ENCODE measurements around the gene ZFHX3. TPM values are rescaled to one million over a fixed set of nuclear protein-coding genes. Genes with fewer than 3 reads are reported as not detected.
A peak's percentile ranks its signal among the peaks of the same experiment; 100 is the strongest.

Gene ZFHX3
- total and polyA plus RNA-seq, 2 of the 8 experiments (the other 6 are each of a cell fraction or from before 2014, with no cell fraction given), result 0.08 to 0.99 TPM

DNA sequence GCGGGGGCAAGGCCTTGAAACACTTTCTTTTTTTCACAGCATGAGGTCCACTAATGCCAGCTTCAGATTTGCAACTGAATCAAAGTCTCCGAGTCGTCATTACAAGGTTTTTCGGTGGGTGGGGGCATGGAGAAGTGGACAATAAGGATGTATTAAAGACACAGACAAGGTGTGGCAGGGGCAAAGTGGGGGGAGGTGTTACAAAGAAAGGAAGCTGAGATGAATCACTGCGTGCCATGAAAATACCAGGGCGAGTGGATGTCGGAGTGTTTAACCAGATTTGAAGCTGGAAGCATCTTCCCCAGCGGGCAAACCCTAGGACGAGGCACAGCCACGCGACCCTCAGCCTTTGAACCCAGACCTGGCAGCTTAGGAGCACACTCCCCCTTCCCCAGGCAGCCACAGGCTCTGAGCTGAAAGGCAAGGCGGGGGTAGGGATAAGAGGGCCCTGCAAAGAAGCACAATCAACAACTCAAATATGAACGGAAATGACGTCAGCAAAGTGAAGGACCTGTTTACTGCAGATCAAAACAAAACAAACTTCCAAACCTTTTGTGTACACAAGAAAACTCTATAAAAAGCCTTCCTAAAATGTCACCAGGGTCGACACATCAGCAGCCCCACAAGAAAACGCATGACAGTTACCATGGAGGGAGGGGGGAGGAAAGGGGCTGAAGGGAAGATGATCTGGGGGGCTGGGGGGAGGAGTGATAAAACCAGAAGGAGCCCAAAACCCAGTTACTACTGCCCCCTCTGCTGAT, 5.6 kb upstream of the ZFHX3 start:
- H3K18ac ChIP-seq (ENCODE audit: extremely low read depth, low read length), result peak overlapping the region; percentile 38; the same call in 1 of the 2 replicates
- H3K27ac ChIP-seq (ENCODE audit: low read depth, low read length), result no peak overlapping the region
- peaks cover 18 to 38% (median 26%) of the 10 kb centered on the region in 4 experiments for H3K4me1 ChIP-seq (replicated peaks in 1 of 4; ENCODE audit: control insufficient read depth in 3 of 4, insufficient read depth in 4 of 4, low read length in 3 of 4)
- H2AK5ac ChIP-seq (ENCODE audit: low read depth, low read length), result peak overlapping the region; percentile 83
- no peak overlapping the region for H2BK120ac ChIP-seq (replicated peaks; ENCODE audit: low read depth, low read length)
- H3K56ac ChIP-seq (replicated peaks; ENCODE audit: insufficient read length, low read depth, low read length), result no peak overlapping the region
- peaks cover 9% of the 10 kb centered on the region; the same call in 1 of the 2 replicates for H3K23me2 ChIP-seq (ENCODE audit: low read depth, low read length)
- H3K9me3 ChIP-seq (ENCODE audit: insufficient read depth in 2 of 2, low read depth in 1 of 2, low read length in 1 of 2), result no peaks in the 10 kb centered on the region
- no peak overlapping the region for H3K23ac ChIP-seq (ENCODE audit: insufficient read length)
- no peak overlapping the region; the same call in 1 of the 2 replicates for H4K8ac ChIP-seq (ENCODE audit: extremely low read depth, insufficient read depth, low read length)
- no peak for FAIRE-seq
- no peaks in the 10 kb centered on the region for H3K36me3 ChIP-seq (ENCODE audit: control insufficient read depth in 2 of 4, insufficient read depth in 4 of 4, low read length in 3 of 4)
- no peak overlapping the region for H3K4ac ChIP-seq (replicated peaks; ENCODE audit: insufficient read length, low read depth, low read length)
- no peaks in the 10 kb centered on the region for H3K79me2 ChIP-seq (ENCODE audit: control insufficient read depth in 1 of 2, insufficient read depth in 2 of 2, low read length in 2 of 2)
- H2BK12ac ChIP-seq (ENCODE audit: low read depth, low read length), result peak overlapping the region; percentile 98
- DNase-seq (ENCODE audit: low read depth in 1 of 2, low spot score in 2 of 2), result no peak
- H3K9ac ChIP-seq (replicated peaks in 1 of 4; ENCODE audit: extremely low read depth in 1 of 4, low read depth in 3 of 4, low read length in 3 of 4), result no peak overlapping the region; a peak in 1 of 7 replicates
- no peak overlapping the region for H4K91ac ChIP-seq (replicated peaks; ENCODE audit: insufficient read length, low read length)
- H4K20me1 ChIP-seq (replicated peaks in 1 of 2; ENCODE audit: control insufficient read depth in 1 of 2, insufficient read depth in 2 of 2, low read length in 2 of 2), result peaks cover 19 to 22% of the 10 kb centered on the region in 2 experiments
- no peak overlapping the region for H3K14ac ChIP-seq (ENCODE audit: insufficient read length)
- peaks cover 50 to 88% (median 80%) of the 10 kb centered on the region in 4 experiments for H3K27me3 ChIP-seq (replicated peaks in 1 of 4; ENCODE audit: control insufficient read depth in 3 of 4, extremely low read depth in 1 of 4, insufficient read depth in 3 of 4, low read length in 3 of 4)
- no peaks in the 10 kb centered on the region for H3K79me1 ChIP-seq (ENCODE audit: low read depth, low read length)
- CTCF ChIA-PET (ENCODE audit: partially characterized antibody), result interaction anchor here (0.7 to 2.1 kb wide), 5 partner anchors 8 to 221 kb away, joined by 3 to 6 read pairs (median 3); no protein-coding TSS in a partner anchor
- H2BK20ac ChIP-seq (ENCODE audit: low read length), result peak overlapping the region; percentile 43; the same call in 1 of the 2 replicates
- peak overlapping the region; percentile 78 to 88 for H3K4me2 ChIP-seq (ENCODE audit: insufficient read depth in 1 of 2, low read depth in 2 of 2, low read length in 2 of 2)
- POLR2A ChIA-PET (ENCODE audit: partially characterized antibody), result interaction anchor here (0.7 to 2.3 kb wide), 4 partner anchors 10 to 196 kb away, joined by 3 to 14 read pairs (median 6); no protein-coding TSS in a partner anchor
- no peak overlapping the region for H2AFZ ChIP-seq (ENCODE audit: low read length)
- H2BK5ac ChIP-seq (ENCODE audit: low read depth, low read length), result peak overlapping the region; percentile 52; the same call in 1 of the 2 replicates
- H4K5ac ChIP-seq (ENCODE audit: insufficient read length, low read depth, low read length), result no peak overlapping the region
- H3K4me3 ChIP-seq (ENCODE audit: extremely low read depth in 1 of 4, insufficient read depth in 2 of 4, low read depth in 3 of 4, low read length in 4 of 4), result peak overlapping the region; percentile 7 to 51 (median 13); a peak in 6 of 8 replicates
- 0% methylated on average over 13 of the region's 16 CpGs; no CpG with 5 or more reads in 1 of the 2 experiments for WGBS, 2 experiments (ENCODE audit: extremely low coverage in 1 of 2, insufficient coverage in 1 of 2, insufficient read length in 1 of 2, insufficient replicate concordance in 2 of 2, low coverage in 1 of 2, low lambda C conversion rate in 2 of 2, missing lambda C conversion rate in 1 of 2)
- peak overlapping the region; percentile 53; the same call in 1 of the 2 replicates for H2BK15ac ChIP-seq (ENCODE audit: low read length)
- TF ChIP-seq RNF2 (IDR thresholded peaks at IDR 0.05; ENCODE audit: borderline replicate concordance, low read depth, low read length, missing control alignments, poor library complexity, severe bottlenecking), result peak; percentile 81
- no peak for TF ChIP-seq RAD21 (IDR thresholded peaks at IDR 0.05 in 1 of 2, conservative IDR thresholded peaks at IDR 0.05 in 1 of 2; ENCODE audit: low read depth in 2 of 2, low read length in 2 of 2)
- TF ChIP-seq ATF3 (IDR thresholded peaks at IDR 0.05; ENCODE audit: insufficient read depth, low read depth, low read length), result no peak
- peak; percentile 71; the same call in 1 of the 2 replicates for TF ChIP-seq JUND (IDR thresholded peaks at IDR 0.05; ENCODE audit: low read length)
- TF ChIP-seq CREB1 (IDR thresholded peaks at IDR 0.05), result peak; percentile 52; the same call in 1 of the 2 replicates
- peak; percentile 34; the same call in 1 of the 2 replicates for TF ChIP-seq TEAD4 (IDR thresholded peaks at IDR 0.05; ENCODE audit: low read depth, low read length)
- 0 out of 2 replicates have a peak, but pooled peaks have one; percentile 15 for TF ChIP-seq SP1 (IDR thresholded peaks at IDR 0.05; ENCODE audit: low read depth, low read length)
- peak; percentile 7; the same call in 1 of the 2 replicates for TF ChIP-seq SUZ12 (IDR thresholded peaks at IDR 0.05; ENCODE audit: low read length)
- no peak for TF ChIP-seq KDM5A (IDR thresholded peaks at IDR 0.05; ENCODE audit: low read length)
